Endothelial cell (in vitro differentiated cells): ENCODE data around the gene MIS18A. TPM values are rescaled to one million over a fixed set of nuclear protein-coding genes. Genes with fewer than 3 reads are reported as not detected.

Source experiments
- DNase-seq: peaks from one replicate; pipeline ENCODE4 v3.0.0; 2021; ENCODE audit warnings: low spot score
- H3K27ac Mint-ChIP-seq: one replicate; pipeline ENCODE4 v1.8.0; 2021; ENCODE audit warnings: mixed read lengths, inconsistent platforms; ENCODE audit not compliant: unreplicated experiment
- H3K27me3 Mint-ChIP-seq: one replicate; pipeline ENCODE4 v1.8.0; 2021; ENCODE audit warnings: mild to moderate bottlenecking, moderate library complexity, mixed read lengths, inconsistent platforms; ENCODE audit not compliant: unreplicated experiment
- H3K36me3 Mint-ChIP-seq: one replicate; pipeline ENCODE4 v1.8.0; 2021; ENCODE audit warnings: mild to moderate bottlenecking, low read depth, mixed read lengths, inconsistent platforms; ENCODE audit not compliant: unreplicated experiment
- H3K4me1 Mint-ChIP-seq: one replicate; pipeline ENCODE4 v1.8.0; 2021; ENCODE audit warnings: mild to moderate bottlenecking, mixed read lengths, inconsistent platforms; ENCODE audit not compliant: unreplicated experiment
- H3K4me3 Mint-ChIP-seq: one replicate; pipeline ENCODE4 v1.8.0; 2021; ENCODE audit warnings: mild to moderate bottlenecking, mixed read lengths, inconsistent platforms; ENCODE audit not compliant: unreplicated experiment
- H3K9me3 Mint-ChIP-seq: one replicate; pipeline ENCODE4 v1.8.0; 2021; ENCODE audit warnings: mixed read lengths, inconsistent platforms; ENCODE audit not compliant: unreplicated experiment
- total RNA-seq: library from RNA; stranded (reverse); fragmentation: NEBNext Ultra II Directional; extraction: Animal tissue kit (Norgen Biotek cat#: 25700); gene quantifications from one replicate; pipeline ENCODE4 v1.2.1, GENCODE V29; 2021; ENCODE audit not compliant: unreplicated experiment
- TF ChIP-seq, protein P1 (sequence below): fragments of 200-600 bp; sonication (generic); IDR thresholded peaks from one replicate; pipeline ENCODE4 v1.5.0; 2021; ENCODE audit warnings: antibody characterized with exemption; ENCODE audit not compliant: unreplicated experiment

Gene MIS18A
- total RNA-seq, 1 donor from 2014 or later, result 17.2 TPM

- DNase-seq, result no peak
- Mint-ChIP-seq H3K27me3 (peaks cover 2% of the 10 kb centered on the region), H3K4me3 (no peak overlapping the region), H3K27ac (no peak overlapping the region), H3K9me3 (no peaks in the 10 kb centered on the region), H3K36me3 (peaks cover 64% of the 10 kb centered on the region), H3K4me1 (no peaks in the 10 kb centered on the region)
- TF ChIP-seq, protein P1, sequence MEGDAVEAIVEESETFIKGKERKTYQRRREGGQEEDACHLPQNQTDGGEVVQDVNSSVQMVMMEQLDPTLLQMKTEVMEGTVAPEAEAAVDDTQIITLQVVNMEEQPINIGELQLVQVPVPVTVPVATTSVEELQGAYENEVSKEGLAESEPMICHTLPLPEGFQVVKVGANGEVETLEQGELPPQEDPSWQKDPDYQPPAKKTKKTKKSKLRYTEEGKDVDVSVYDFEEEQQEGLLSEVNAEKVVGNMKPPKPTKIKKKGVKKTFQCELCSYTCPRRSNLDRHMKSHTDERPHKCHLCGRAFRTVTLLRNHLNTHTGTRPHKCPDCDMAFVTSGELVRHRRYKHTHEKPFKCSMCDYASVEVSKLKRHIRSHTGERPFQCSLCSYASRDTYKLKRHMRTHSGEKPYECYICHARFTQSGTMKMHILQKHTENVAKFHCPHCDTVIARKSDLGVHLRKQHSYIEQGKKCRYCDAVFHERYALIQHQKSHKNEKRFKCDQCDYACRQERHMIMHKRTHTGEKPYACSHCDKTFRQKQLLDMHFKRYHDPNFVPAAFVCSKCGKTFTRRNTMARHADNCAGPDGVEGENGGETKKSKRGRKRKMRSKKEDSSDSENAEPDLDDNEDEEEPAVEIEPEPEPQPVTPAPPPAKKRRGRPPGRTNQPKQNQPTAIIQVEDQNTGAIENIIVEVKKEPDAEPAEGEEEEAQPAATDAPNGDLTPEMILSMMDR, result no peak
Observed at GRCh38 chr21:32322103-32322502, 43.3 kb upstream of the MIS18A start.

- H3K36me3 Mint-ChIP-seq, result peaks cover 63% of the 10 kb centered on the region
- H3K27ac Mint-ChIP-seq, result no peak overlapping the region
- no peak overlapping the region for H3K4me3 Mint-ChIP-seq
- no peak for DNase-seq
- H3K27me3 Mint-ChIP-seq, result no peaks in the 10 kb centered on the region
- no peaks in the 10 kb centered on the region for H3K9me3 Mint-ChIP-seq
- no peaks in the 10 kb centered on the region for H3K4me1 Mint-ChIP-seq
- TF ChIP-seq, protein P1, result no peak
Observed at GRCh38 chr21:32321480-32321879, 42.6 kb upstream of the MIS18A start.

DNA sequence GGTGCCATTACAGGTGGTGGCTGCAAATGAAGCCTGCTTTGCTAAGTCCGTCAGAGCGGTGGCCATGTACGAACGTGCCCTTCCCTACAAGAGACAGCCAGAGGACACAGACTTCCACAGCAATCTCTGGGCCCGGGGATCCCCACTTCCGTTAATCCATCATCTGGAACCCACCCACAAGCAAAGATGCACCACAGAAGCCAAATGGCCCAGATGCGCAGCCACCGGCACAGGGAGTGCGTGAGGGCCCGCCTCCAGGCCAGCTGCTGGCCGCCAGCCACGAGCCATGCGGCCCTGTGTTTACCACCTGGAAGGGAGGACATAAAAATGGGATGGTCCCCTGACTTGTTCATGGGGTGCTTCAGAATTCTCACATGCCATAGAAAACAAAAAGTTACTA, 41.9 kb upstream of the MIS18A start:
- no peaks in the 10 kb centered on the region for H3K9me3 Mint-ChIP-seq
- peaks cover 62% of the 10 kb centered on the region for H3K36me3 Mint-ChIP-seq
- H3K4me1 Mint-ChIP-seq, result peaks cover 4% of the 10 kb centered on the region
- no peak overlapping the region for H3K4me3 Mint-ChIP-seq
- TF ChIP-seq, protein P1, result no peak
- H3K27ac Mint-ChIP-seq, result no peak overlapping the region
- no peaks in the 10 kb centered on the region for H3K27me3 Mint-ChIP-seq
- no peak for DNase-seq

DNA sequence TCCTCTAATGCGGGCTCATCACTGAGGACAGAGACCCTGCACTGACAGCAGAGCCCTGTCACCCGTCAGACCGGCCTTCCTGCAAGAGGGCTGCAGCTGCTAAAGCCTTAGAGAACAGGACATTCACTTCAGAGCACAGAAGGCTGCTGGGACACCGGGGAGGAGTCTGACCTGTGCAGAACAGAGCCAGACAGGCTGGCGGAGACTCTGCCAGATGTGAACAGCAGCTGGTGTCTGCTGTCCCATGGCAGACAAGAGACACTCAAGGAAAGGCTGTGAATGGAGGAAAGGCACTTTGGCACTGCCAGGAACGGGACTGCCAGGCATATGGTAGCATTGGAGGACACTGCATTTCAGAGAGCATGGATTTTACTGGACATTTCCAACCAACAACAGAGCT, 41.2 kb upstream of the MIS18A start:
- no peak for DNase-seq
- Mint-ChIP-seq H3K9me3 (no peaks in the 10 kb centered on the region), H3K27me3 (no peaks in the 10 kb centered on the region), H3K27ac (no peak overlapping the region), H3K4me3 (no peak overlapping the region), H3K4me1 (peaks cover 7% of the 10 kb centered on the region), H3K36me3 (peaks cover 57% of the 10 kb centered on the region)
- TF ChIP-seq, protein P1, result no peak

DNA sequence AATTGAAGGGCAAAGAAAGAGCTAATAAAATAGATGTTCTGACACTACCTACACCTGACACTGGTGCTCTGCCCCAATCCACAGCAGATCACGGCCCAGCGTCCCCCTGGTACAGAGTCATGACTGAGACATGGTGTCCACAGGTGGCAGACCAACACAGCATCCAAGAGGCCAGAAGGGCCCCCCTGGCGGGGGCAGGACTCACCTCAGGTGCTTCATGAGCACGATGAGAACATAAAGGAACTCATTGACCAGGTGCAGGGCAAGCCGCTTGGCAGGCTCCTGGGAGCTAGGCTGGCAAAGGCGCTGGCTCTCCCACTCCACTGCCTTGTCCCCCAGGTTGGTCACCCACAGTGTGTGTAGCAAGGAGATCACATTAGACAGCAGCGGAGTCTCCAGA, 40.2 kb upstream of the MIS18A start:
- Mint-ChIP-seq H3K27me3 (no peaks in the 10 kb centered on the region), H3K4me3 (no peak overlapping the region), H3K36me3 (peaks cover 49% of the 10 kb centered on the region), H3K9me3 (no peaks in the 10 kb centered on the region), H3K4me1 (peaks cover 7% of the 10 kb centered on the region), H3K27ac (no peak overlapping the region)
- DNase-seq, result no peak
- TF ChIP-seq, protein P1, result no peak
